Neural cell (in vitro differentiated cells): Measurements from ENCODE around the gene ZNF106. TPM values are rescaled to one million over a fixed set of nuclear protein-coding genes. Genes with fewer than 3 reads are reported as not detected.

Source experiments
- H2AFZ ChIP-seq: fragments of 200-600, 300-800 bp; sonication (generic), shearing (Covaris generic); 2 replicates; pipeline ENCODE4 v1.6.0; 2014; ENCODE audit warnings: low read depth, mild to moderate bottlenecking, antibody characterized with exemption, low read length, moderate library complexity
- H3F3A ChIP-seq: fragments of 200-600 bp; shearing (Covaris generic); 2 replicates; pipeline ENCODE4 v1.6.1; 2016; ENCODE audit warnings: mild to moderate bottlenecking, moderate library complexity, mixed read lengths, antibody characterized with exemption, low read length; ENCODE audit not compliant: insufficient read depth, poor library complexity, severe bottlenecking
- H3K27ac ChIP-seq: fragments of 200-600, 300-800 bp; sonication (generic), shearing (Covaris generic); 2 replicates; pipeline ENCODE4 v1.5.1; 2014; ENCODE audit warnings: mild to moderate bottlenecking, low read length, moderate library complexity
- H3K27me3 ChIP-seq: fragments of 300-800, 200-600 bp; sonication (generic), shearing (Covaris generic); 2 replicates; pipeline ENCODE4 v1.6.0; 2014; ENCODE audit warnings: mild to moderate bottlenecking, low read depth, low read length, moderate library complexity; ENCODE audit not compliant: insufficient read depth
- H3K36me3 ChIP-seq: fragments of 300-800, 200-600 bp; sonication (generic), shearing (Covaris generic); 2 replicates; pipeline ENCODE4 v1.5.1; 2014; ENCODE audit warnings: mild to moderate bottlenecking, antibody characterized with exemption, low read length, moderate library complexity; ENCODE audit not compliant: insufficient read depth
- H3K4me2 ChIP-seq: fragments of 300-800, 200-600 bp; sonication (generic), shearing (Covaris generic); 2 replicates; pipeline ENCODE4 v1.6.0; 2014; ENCODE audit warnings: mild to moderate bottlenecking, low read length
- H3K4me3 ChIP-seq: fragments of 300-800, 200-600 bp; sonication (generic), shearing (Covaris generic); 2 replicates; pipeline ENCODE4 v1.5.1; 2014; ENCODE audit warnings: mild to moderate bottlenecking, low read length, moderate library complexity
- H3K79me2 ChIP-seq: fragments of 200-600 bp; shearing (Covaris generic); replicated peaks from 2 replicates; pipeline ENCODE4 v1.6.0; 2014; ENCODE audit warnings: mild to moderate bottlenecking, low read length, moderate library complexity; ENCODE audit not compliant: insufficient read depth
- H3K9ac ChIP-seq: fragments of 300-800, 200-600 bp; sonication (generic), shearing (Covaris generic); 2 replicates; pipeline ENCODE4 v1.6.1; 2016; ENCODE audit warnings: mild to moderate bottlenecking, low read length, mixed read lengths
- H3K9me2 ChIP-seq: fragments of 200-600 bp; shearing (Covaris generic); 2 replicates; pipeline ENCODE4 v1.6.1; 2016; ENCODE audit warnings: mild to moderate bottlenecking, low read length, mixed read lengths; ENCODE audit not compliant: insufficient read depth
- H3K9me3 ChIP-seq: fragments of 200-600, 300-800 bp; sonication (generic), shearing (Covaris generic); 2 replicates; pipeline ENCODE4 v1.6.1; 2016; ENCODE audit warnings: mild to moderate bottlenecking, mixed run types, low read length, moderate library complexity, mixed read lengths
- H4K20me1 ChIP-seq: fragments of 200-600 bp; shearing (Covaris generic); 2 replicates; pipeline ENCODE4 v1.6.1; 2016; ENCODE audit warnings: mild to moderate bottlenecking, mixed run types; ENCODE audit not compliant: insufficient read depth
- CTCF ChIP-seq: fragments of 450-650 bp; IDR thresholded peaks from 2 replicates; pipeline ENCODE4 v1.5.1; 2014; ENCODE audit warnings: antibody characterized with exemption, mild to moderate bottlenecking, moderate library complexity; ENCODE audit not compliant: poor library complexity, severe bottlenecking
- EP300 ChIP-seq: fragments of 450-650 bp; conservative IDR thresholded peaks from 2 replicates; pipeline ENCODE4 v1.6.1; 2014; ENCODE audit warnings: antibody characterized with exemption, mild to moderate bottlenecking, moderate library complexity; ENCODE audit not compliant: poor library complexity, severe bottlenecking
- EZH2 ChIP-seq: fragments of 200-600, 300-800 bp; shearing (Covaris generic), sonication (generic); IDR thresholded peaks from 2 replicates; pipeline ENCODE4 v1.6.1; 2014; ENCODE audit warnings: antibody characterized with exemption, low read length, borderline replicate concordance, mild to moderate bottlenecking; ENCODE audit not compliant: insufficient read depth, poor library complexity, severe bottlenecking
- MXI1 ChIP-seq: fragments of 450-650 bp; conservative IDR thresholded peaks from 2 replicates; pipeline ENCODE4 v1.6.1; 2014; ENCODE audit warnings: antibody characterized with exemption, mild to moderate bottlenecking; ENCODE audit not compliant: poor library complexity, severe bottlenecking
- POLR2AphosphoS5 ChIP-seq: IDR thresholded peaks from 2 replicates; pipeline ENCODE4 v1.6.1; 2012
- RAD21 ChIP-seq: fragments of 450-650 bp; conservative IDR thresholded peaks from 2 replicates; pipeline ENCODE4 v1.6.1; 2014; ENCODE audit warnings: antibody characterized with exemption, mild to moderate bottlenecking, moderate library complexity
- REST ChIP-seq: IDR thresholded peaks from 2 replicates; pipeline ENCODE4 v1.6.1; 2012; ENCODE audit warnings: borderline replicate concordance
- SMC3 ChIP-seq: fragments of 450-650 bp; conservative IDR thresholded peaks from 2 replicates; pipeline ENCODE4 v1.6.1; 2014; ENCODE audit warnings: antibody characterized with exemption, mild to moderate bottlenecking, moderate library complexity; ENCODE audit not compliant: poor library complexity
- TAF1 ChIP-seq: IDR thresholded peaks from 2 replicates; pipeline ENCODE4 v1.6.1; 2012; ENCODE audit warnings: low read depth
- polyA minus RNA-seq: library from RNA; depleted of rRNA, polyadenylated mRNA; stranded (reverse); fragments of >200 nt; gene quantifications from 2 replicates; pipeline ENCODE4 v1.2.3, GENCODE V29; 2014
- polyA plus RNA-seq: library from polyadenylated mRNA; depleted of rRNA; stranded (reverse); fragments of >200 nt; gene quantifications from 2 replicates; pipeline ENCODE4 v1.2.3, GENCODE V29; 2014

ZNF106 gene
- polyA plus RNA-seq (18.6 and 24.0 TPM in 2 replicates), polyA minus RNA-seq (64.3 and 70.0 TPM in 2 replicates)

- H3K27ac ChIP-seq: peak within 1 kb of the TSS; percentile 80
- TF ChIP-seq CTCF (peak; percentile 35), EP300 (peak; percentile 75), TAF1 (peak; percentile 85), EZH2 (no peak), MXI1 (peak; percentile 47), POLR2AphosphoS5 (peak; percentile 85), SMC3 (no peak), REST (peak; percentile 61)
Measured at GRCh38 chr15:42490671-42491538, at the start of gene ZNF106. Gene ZNF106 (minus strand): TSS chr15:42491141. CDS start chr15:42472289, 18,852 bp downstream.

GRCh38 chr15:42533246-42533645, 42.3 kb upstream of the ZNF106 start:
- Histone ChIP-seq H3K79me2 (no peaks in the 10 kb centered on the region), H3K9me3 (no peaks in the 10 kb centered on the region), H3K27ac (no peak overlapping the region), H2AFZ (no peak overlapping the region), H3K4me3 (no peak overlapping the region), H3F3A (no peaks in the 10 kb centered on the region), H3K9me2 (no peaks in the 10 kb centered on the region), H3K36me3 (no peaks in the 10 kb centered on the region), H3K4me2 (no peak overlapping the region), H3K27me3 (no peaks in the 10 kb centered on the region), H3K9ac (no peak overlapping the region), H4K20me1 (no peaks in the 10 kb centered on the region)
- TF ChIP-seq TAF1: no peak
- TF ChIP-seq RAD21: no peak
- no peak for TF ChIP-seq POLR2AphosphoS5
- TF ChIP-seq EZH2: no peak
- TF ChIP-seq MXI1: no peak
- TF ChIP-seq EP300: no peak
- TF ChIP-seq REST: no peak
- no peak for TF ChIP-seq SMC3
- TF ChIP-seq CTCF: no peak

More at GRCh38 chr15:42490671-42491538, at the start of gene ZNF106:
- H3K27me3 ChIP-seq: no peaks in the 10 kb centered on the region
- no peaks in the 10 kb centered on the region for H4K20me1 ChIP-seq
- peaks cover 5% of the 10 kb centered on the region for H3F3A ChIP-seq
- no peaks in the 10 kb centered on the region for H3K36me3 ChIP-seq
- no peaks in the 10 kb centered on the region for H3K9me3 ChIP-seq
- H2AFZ ChIP-seq: peak within 1 kb of the TSS; percentile 100
- no peaks in the 10 kb centered on the region for H3K9me2 ChIP-seq
- peak within 1 kb of the TSS; percentile 99 for H3K4me2 ChIP-seq
- H3K9ac ChIP-seq: peak within 1 kb of the TSS; percentile 87
- peaks cover 25% of the 10 kb centered on the region for H3K79me2 ChIP-seq
- peak within 1 kb of the TSS; percentile 95 for H3K4me3 ChIP-seq
